ENCODE results near the gene ZDHHC14. TPM values are rescaled to one million over a fixed set of nuclear protein-coding genes. Genes with fewer than 3 reads are reported as not detected.

The ZDHHC14 gene
- total and polyA plus RNA-seq, 2 of the 8 experiments (the other 6 are each of a cell fraction or from before 2014, with no cell fraction given) = 2.9 to 5.3 TPM

DNA sequence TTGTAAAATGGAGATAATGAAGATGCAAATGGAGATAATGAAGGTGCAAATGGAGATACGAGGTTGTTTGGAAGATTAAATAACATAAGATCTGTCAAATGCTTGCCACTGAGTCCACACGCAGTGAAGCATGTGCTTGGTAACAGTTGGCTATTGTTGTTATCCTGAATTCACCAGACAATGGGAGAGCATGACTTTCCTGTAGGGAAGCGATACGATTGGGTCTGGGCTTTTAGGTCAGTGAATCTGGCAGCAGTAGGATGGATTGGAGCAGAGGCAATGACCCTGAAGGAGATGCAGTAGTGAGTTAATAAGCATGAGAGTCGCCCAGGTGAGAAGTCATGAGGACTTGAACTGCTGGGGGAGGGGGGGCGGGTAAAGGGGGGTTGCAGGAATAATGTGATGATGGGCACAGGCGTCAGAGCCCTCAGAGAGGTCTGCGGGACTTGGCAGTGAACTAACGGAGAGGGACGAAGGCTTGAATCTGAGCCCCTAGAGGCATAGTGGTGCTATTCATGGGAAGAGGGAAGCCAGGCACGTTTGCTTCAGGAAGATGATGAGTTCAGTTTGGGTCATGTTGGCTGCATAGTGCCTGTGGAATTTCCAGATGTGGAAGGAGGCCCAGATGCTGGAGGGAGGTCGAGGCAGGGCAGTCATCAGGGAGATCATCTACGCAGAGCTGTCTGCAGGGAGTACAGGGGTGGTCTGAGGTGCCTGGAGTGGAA lies 55.4 kb downstream of the ZDHHC14 start (continued):
- no peak for TF ChIP-seq CHD7 (IDR thresholded peaks at IDR 0.05; ENCODE audit: insufficient replicate concordance, low read length)
